ENCODE data around the gene VPS35L.
"Not testable (repeated sequence)": the region's sequence is repeated elsewhere in the genome, so short reads cannot be mapped to it uniquely, and the experiment has no call there.

The VPS35L gene

DNA sequence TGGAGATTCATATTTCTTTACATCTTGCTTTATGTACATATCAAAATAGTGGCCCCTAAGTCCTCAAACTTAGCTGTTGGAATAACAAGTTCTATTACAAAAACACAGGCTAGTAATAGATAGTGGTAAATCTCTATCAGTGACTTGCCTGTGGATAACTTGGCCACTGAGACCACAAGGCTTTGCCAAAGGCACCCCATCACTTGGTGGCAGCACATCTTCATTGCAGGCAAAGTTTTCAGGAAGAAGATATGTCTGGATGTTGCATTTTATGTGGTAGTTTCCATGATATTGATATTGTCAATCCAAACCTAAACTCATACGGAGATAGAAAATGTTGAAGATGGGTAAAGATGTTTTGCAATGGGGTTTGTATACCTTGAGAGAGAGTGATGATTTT, 104.1 kb downstream of the VPS35L start:
- no peak for DNase-seq

DNA sequence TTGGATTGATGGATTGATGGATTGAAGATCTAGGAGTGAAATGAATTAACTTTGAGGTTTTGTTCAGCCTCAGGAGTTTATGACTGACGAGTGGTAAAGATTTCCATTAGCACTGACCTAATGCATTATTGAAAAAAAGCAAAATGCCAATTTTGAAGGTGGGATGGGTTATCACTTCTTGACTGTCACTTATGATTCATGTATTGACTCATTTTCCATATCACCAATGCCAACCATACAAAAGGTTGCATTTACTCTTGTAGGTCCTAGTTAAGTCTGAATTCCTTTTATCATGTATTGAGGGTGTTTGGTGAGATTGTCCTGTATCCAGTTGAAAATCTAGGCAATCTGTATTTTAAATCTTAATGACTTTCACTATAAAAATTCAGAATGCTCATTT, 104.9 kb downstream of the VPS35L start:
- DNase-seq: no peak

DNA sequence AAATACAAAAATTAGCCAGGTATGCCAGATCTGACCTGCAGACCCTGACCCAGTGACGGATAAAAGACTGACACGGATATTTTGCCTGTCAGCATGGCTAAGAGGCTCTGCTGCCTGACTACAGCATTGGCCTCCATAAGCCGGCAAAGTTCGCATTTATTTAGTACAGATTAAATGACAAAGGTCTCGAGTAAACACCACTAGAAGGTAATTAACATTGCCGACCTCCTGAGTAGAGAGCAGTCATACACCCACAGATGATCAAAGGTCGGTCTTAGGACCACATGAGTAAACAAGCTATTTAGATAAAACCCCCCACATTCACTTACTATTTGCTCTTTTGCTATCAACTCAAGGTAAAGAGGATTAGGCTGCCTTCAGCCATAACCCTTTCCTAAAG, 106.8 kb downstream of the VPS35L start:
- no peak for DNase-seq

DNA sequence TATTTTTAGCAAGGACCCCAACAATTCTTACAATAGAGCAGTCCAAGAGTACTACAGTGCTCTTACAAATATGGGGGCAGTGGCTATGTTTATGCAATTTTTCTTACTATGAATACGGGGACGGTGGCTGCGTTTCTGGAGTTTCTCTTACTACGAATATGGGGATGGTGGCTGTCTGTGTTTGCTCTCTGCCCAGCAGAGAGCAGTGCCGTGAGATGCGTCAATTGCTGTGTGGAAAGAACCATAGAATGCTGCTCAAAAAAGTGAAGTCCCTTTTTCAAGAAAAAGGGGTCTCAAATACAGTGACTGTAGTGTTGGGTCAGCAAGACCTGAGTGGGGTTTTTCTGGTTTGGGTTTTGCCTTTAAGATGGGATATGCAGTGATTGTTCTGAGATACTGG, 108.7 kb downstream of the VPS35L start:
- DNase-seq: no peak

DNA sequence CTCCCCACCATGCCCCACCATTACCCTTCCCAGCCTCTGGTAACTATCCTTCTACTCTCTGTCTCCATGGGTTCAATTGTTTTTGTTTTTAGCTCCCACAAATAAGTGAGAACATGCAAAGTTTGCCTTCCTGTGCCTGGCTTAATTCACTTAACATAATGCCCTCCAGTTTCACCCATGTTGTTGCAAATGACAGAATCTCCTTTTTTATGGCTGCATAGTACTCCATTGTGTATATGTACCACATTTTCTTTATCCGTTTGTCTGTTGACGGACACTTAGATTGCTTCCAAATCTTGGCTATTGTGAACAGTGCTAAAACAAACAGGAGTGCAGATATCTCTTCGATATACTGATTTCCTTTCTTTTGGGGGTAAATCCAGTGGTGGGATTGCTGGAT, 109.8 kb downstream of the VPS35L start:
- DNase-seq: not testable (repeated sequence)

DNA sequence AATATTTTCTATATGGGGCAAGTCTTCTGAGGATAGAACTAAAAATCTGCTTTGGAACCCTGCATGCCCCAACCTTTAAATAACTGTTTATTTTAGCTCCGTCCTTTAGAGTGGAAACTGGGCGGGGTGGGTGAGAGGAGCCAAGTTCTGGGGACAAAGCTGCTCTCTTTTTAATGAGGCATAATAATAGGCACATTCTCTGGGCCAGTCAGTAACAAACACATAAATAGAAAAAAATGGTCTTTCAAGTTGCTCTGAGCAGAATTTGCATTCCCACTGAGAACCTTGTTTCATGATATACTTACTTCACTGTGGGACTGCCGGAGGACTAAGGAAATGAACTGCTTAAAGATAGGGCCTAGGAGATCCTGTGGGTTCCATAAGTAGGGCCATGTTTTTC, 111.0 kb downstream of the VPS35L start:
- no peak for DNase-seq

DNA sequence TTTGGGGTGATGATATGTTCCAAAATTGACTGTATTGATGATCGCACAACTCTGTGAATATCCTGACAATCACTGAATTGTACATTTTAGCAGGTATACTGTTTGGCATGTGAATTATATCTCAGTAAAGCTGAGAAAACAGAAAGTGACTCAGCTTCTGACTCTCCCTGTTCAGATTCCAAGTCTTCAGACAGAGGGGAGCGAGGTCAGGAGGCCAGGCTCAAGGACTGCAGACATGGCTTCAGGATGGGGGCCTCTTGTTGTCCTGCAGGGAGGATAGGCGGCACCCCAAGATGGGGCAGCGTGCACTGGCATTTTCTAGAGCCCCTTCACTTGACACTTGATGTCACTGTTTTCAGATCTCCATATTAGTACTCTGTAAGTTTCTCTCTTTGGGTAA, 116.9 kb downstream of the VPS35L start:
- no peak for DNase-seq

DNA sequence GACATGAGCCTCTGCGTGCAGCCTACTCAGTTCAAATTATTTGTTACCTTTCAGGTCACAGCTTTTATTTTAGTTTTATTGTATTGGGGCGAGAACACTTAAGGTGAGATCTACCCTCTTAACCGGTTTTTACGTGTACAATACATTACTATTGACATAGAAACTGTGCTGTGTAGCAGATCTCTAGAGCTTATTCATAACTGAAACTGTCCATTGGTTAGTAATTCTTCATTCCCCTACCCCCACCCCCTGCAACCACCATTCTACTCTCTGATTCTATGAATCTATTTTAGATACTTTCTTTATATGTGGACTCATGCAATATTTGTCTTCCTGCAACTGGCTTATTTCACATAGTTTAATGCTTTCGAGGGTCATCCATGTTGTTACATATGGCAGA, 119.0 kb downstream of the VPS35L start:
- DNase-seq: no peak

DNA sequence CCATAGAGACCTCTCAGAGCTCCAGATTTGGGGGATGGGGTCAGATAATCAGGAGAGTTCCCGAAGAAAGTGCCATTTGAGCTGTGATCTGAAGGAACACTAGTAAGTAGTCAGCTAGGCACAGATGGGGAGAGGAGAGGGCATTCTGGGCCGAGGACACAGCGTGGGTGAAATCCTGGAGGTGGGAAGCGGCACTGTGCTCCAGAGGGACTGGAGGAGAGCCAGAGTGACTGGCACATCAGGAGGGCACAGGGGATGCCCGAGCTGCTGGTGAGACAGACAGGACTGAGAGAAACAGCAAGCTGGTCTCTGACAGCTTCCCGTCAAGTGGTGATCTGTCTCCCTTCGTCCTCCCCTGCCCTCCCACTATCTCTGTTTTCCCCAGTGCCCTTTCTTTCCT, 121.9 kb downstream of the VPS35L start:
- DNase-seq: no peak

DNA sequence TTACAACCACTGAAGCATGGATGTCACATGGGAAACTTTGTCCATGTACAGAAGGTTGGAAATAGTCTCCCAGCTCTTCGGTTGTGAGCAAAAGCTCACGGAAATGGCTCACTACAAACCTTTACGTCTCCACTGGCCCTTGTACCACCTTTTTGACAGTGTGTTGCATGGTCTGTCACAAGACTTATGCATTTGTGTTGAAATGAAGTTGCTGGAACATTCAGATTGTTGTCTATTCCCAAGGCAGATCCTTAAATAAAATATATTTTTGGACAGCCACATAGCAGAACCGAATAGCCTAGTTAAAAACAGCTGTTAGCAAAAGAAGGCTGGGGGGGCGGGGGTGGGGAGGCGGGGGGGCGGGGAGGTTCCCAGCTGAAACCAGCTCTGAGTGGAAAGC, 123.3 kb downstream of the VPS35L start:
- no peak for DNase-seq

DNA sequence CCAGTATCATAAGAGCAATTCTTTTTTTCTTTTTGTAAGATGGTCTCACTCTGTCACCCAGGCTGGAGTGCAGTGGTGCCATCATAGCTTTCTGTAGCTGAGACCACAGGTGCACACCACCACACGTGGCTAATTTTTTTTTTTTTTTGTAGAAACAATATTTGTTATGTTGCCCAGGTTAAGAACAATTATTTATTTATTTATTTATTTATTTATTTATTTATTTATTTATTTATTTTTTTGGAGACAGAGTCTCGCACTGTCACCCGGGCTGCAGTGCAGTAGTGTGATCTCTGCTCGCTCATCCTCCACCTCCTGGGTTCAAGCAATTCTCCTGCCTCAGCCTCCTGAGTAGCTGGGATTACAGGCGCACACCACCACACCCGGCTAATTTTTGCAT, 123.8 kb downstream of the VPS35L start:
- not testable (repeated sequence) for DNase-seq

DNA sequence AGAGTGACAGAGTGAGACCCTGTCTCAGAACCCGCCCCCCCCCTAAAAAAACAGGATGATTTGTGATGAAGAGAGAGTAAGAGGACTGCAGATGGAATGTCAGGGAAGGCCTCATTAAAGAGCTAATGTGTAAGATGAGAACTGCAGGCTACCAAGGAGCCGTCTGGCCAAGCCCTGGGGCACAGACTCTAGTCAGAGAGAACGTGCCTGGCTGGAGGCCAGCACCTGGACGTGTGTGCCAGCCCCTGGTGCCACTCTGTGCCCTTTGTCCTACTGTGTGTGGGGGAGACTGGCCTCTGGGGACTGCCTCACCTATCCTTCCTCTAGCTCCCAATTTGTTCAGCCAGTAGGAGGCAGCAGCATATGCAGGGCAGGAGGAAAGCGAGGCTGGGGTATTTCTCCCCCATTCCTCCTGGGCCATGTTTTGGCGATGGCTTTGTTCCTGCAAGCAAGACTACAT, 125.4 kb downstream of the VPS35L start:
- no peak for DNase-seq

DNA sequence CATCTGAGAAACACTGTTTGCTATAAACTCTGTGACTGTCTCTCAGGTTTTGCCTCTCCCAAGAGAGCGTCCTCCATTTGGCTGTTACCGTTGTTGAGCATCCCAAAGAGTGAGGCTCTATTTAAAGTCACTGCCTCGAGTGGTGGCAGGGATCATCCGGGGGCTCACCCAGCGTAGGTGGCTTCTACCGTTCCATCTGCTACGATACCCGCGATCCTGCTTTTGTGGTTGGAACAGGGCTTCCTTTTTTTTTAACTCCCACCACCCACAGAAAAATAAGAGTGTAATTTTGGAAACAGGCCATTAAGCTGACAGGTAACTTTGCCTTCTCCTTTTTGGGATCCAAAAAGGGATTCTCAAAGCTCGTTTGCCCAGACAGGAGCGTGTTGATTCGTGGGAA, 126.1 kb downstream of the VPS35L start:
- no peak for DNase-seq

DNA sequence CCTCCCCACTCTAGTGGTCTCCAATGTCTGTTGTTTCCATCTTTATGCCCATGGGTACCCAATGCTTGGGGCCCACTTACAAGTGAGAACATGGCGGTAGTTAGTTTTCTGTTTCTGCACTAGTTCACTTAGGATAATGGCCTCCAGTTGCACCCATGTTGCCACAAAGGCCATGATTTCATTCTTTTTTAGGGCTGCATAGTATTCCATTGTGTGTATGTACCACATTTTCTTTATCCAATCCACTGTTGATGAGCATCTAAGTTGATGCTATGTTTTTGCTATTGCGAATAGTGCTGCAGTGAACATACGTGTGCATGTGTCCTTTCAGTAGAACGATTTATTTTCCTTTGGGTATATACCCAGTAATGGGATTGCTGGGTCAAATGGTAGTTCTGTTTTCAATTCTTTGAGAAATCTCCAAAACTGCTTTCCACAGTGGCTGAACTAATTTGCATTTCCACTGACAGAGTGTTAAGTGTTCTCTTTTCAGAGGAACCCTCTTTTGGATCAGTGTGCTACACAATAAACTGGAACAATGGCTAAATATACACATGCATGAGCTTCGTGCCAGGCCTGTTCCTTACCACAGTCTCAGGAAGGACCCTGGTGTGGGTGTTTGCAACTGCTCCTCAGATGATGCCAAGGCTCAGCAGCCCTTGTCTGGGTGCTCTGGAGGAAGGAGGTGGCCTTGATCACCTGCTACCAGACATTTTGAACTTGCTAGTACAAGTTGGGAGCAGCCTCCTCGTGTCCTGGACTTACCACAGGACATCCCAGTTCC, 128.1 kb downstream of the VPS35L start:
- no peak for DNase-seq

DNA sequence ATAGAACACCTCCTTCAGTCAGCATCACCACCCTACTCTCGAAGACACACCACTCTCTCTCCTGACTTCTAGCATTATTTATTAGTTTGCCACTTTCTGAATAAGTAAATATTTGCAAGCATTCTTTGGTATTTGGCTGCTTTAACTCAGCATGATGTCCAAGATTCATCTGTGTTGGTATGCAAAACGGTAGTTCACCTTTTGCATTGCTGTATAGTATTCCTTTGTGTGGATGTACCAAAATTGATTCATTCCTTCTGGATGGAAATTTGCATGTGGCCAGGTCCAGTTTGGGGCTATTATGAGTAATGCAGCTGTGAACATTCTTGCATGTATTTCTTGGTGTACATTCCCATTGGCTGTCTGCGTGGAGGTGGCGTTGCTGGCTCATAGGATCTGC, 129.7 kb downstream of the VPS35L start:
- DNase-seq: no peak

DNA sequence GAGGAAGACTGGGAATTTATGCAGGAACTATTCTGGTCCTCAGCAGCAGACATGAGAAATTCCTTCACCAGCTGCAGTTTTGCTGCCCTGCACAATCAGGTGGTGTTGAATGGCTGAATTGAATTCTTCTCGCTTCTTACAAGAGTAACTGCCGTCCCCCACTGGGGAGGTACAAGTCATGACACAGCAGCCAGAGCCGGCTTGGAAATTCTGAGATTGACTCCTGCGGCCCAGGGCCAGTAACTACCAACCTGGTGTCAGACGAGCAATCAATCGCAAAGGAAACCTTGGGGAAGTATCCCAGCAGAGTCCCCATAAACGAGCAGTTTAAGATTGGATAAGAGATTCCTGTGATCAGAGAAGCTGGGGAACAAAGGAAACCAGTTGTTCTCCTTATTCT, 131.8 kb downstream of the VPS35L start:
- DNase-seq: no peak

DNA sequence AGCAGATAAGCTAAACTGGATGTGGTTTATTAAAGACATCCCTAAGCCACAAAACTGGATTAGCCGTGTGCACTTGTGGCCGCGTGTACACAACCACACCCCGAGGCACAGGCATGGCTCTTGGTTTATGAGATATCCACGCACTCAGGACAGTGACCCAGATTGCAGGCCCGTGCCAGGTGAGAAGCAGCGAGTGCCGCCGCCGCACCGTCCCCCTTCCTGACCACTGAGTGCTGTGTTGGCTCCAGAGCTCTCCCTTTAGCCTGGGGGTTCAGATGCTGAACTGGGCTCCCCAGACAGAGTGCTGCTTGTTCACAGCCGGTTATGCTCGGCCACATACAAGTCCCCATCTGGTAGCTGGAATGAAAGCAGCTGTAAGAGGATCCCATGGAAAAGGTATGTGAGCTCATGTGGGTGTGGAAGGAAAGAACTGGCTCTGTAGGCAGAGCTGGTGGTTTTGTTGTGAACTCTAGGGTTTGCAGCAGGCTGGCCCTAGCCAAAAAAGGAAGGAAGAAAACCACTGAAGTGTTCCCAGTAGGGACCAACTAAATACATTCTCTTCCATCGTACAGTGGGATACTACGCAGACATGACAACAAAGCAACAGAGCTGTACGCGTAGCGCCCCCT, 133.0 kb downstream of the VPS35L start:
- DNase-seq: no peak

DNA sequence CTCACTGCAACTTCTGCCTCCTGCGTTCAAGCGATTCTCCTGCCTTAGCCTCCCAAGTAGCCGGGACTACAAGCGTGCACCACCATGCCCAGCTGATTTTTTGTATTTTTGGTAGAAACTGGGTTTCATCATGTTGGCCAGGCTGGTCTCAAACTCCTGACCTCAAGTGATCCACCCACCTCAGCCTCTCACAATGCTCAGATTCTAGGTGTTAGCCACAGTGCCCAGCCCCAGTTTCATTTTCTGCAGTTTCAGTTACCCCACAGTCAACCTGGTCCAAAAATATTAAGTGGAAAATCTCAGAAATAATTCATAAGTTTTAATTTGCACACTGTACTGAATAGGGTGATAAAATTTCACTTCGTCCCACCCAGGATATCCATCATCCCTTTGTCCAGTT, 133.8 kb downstream of the VPS35L start:
- DNase-seq: no peak

DNA sequence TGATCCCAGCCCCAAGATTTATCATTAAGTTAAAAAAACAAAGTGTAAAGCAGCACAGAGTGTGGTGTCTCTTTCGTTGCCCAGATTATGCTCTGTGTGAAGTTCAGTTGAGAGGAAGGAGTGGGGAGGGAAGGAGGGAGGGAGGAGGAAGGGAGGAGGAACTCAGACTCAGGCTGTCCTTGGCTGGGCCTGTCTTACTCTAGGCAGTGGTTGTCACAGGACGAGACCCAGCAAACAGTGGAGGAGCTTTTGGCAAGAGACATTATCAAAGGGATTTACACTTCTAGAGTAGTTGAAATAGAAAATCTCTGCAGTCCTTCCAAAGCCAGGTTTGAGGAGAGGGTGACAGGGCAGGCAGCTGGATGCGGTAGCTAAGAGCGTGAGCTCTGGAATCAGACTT, 134.7 kb downstream of the VPS35L start:
- DNase-seq: no peak

DNA sequence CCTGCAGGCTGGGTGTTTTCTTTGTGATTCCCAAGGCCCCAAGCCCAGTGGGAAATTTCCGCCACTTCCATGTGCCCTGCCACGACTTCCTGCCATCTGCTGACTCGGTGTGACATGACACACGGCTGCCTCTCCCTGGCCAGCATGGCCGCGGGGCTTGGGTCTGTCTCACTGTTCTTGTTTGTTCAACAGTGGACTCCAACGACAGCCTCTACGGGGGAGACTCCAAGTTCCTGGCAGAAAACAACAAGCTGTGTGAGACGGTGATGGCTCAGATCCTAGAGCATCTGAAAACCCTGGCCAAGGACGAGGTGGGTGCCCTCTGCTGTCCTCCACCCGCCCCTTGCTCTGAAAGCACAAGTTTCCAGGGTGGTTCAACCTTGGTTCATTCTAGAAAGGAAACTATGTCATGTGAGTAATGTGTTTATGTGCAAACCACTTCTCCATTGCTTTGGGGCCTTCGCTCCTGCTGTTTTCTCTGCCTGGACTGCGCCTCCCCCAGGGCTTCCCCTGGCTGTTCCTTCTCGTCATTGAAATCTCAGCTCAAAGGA, 135.7 kb downstream of the VPS35L start:
- DNase-seq: no peak

DNA sequence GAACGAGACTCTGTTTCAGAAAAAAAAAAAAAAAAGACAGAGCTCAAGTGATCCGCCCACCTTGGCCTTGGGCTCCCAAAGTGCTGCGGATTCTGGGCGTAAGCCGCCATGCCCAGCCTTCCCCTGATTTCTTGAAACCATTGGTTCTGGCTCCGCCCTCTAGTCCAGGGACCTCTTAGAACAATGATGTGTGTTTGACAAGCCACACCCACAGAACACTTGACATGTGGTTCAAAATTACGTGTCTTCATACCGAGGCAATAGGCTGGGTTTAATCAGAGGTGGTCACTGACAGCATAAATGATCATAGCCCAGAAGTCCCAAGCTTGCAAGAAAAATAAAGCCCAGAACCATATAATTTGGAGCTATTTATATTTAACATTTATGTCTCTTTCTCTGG, 139.5 kb downstream of the VPS35L start:
- DNase-seq: no peak

DNA sequence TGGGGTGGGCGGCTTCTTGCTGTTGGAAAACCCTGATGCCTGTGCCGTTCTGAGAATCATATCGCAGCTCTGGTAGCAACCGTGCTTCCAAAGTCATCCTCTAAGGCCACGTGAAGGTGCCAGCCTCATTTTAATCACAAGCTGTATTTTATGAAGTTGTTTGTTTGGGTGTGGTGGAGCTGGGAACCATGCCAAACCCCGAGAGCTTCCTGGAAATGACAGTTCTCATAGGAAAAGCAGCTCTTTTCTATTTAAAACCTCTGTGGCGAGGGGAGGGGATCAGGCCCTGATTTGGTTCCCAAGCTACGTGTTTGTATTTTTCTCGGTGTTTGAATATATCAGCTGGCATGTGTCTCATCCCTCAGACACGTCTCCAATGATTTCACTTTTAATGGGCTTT, 140.8 kb downstream of the VPS35L start:
- peak; percentile 49 for DNase-seq

DNA sequence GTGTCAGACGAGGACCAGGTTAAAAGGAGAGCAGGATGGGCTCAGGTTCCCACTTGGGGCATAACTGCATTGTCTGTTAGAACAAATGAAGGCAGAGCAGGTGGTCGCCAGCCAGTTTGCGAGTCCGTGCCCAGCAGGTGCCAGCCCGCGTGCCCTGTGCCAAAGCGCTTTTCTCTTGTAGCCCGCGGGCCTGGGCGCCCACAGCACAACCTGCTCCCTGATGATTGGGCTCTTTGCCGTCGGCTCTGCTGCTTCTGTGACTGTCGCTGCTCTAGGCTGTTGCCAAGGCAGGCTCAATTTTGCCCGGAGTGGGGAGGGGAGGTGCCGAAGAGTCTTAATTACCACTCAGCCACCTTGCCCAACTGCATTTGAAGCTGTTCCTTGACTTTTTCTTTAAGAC, 141.5 kb downstream of the VPS35L start:
- DNase-seq: no peak

DNA sequence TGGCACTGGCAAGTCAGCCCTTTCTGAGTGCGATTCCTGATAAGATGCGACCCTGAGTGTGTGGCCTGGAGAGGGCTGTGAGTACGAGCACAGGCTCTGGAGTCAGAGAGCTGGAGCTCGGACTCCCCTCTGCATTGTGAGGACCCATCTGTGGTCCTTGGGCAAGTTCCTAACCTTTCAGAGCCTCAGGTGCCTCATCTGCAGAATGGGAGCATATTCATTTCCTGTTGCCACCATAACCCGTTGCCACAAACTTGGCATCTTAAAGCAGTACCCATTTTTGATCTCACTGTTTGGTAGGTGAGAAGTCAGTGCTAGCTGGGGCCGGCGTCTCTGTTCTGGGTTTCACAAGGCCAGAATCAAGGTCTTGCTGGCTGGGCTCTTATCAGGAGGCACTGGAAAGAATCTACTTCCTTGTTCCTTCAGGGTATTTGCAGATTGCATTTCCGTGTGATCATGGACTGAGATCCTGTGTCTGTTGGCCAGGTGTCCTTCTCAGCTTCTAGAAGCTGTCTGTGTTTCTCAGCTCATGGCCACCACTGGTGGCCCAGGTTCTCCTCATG, 142.3 kb downstream of the VPS35L start:
- no peak for DNase-seq
